IPS-18c (cell line): Measurements from ENCODE around the gene RGS5.

Experiments used
- H3K4me3 ChIP-seq: 2 replicates; pipeline ENCODE4 v1.7.0; 2013; ENCODE audit warnings: low read depth, mild to moderate bottlenecking, low read length, moderate library complexity; ENCODE audit not compliant: insufficient read depth
- H3K9me3 ChIP-seq: one replicate; pipeline ENCODE4 v1.6.1; 2013; ENCODE audit warnings: mild to moderate bottlenecking, low read length, moderate library complexity; ENCODE audit not compliant: control insufficient read depth, insufficient read depth

RGS5 gene

GRCh38 chr1:163120372-163120771 lies 82.3 kb downstream of the RGS5 start:
- Histone ChIP-seq H3K9me3 (no peaks in the 10 kb centered on the region), H3K4me3 (no peak overlapping the region)

DNA sequence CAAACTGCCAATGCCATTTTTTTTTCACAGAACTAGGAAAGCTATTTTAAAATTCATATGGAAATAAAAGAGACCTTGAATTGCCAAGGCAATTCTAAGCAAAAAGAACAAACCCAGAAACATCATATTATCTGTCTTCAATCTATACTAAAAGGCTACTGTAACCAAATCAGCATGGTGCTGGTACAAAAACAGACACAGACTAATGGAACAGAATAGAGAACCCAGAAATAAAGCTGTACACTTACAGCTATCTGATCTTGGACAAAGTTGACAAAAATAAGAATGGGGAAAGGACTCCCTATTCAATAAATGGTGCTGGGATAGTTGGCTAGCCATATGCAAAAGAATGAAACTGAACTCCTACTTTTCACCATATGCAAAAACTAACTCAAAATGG lies 83.0 kb downstream of the RGS5 start:
- no peak overlapping the region for H3K4me3 ChIP-seq

GRCh38 chr1:163115887-163116286 lies 86.8 kb downstream of the RGS5 start:
- H3K4me3 ChIP-seq: no peak overlapping the region
- H3K9me3 ChIP-seq: no peaks in the 10 kb centered on the region

More for the DNA sequence above, 83.0 kb downstream of the RGS5 start:
- no peaks in the 10 kb centered on the region for H3K9me3 ChIP-seq

DNA sequence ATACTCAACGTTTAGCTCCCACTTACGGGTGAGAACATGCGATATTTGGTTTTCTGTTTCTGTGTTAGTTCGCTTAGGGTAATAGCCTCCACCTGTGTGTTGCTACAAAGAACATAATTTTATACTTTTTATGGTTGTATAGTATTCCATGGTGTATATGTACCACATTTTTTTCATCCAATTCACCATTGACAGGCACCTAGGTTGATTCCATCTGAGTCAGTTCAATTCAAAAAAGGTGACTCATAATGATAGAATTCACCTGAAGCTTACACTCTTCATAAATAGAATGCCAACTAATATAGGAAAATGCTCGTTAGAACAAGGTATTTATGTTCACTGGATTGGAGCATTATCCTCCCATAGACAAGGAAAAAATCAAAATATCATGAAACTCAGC lies 95.1 kb downstream of the RGS5 start:
- no peak overlapping the region for H3K4me3 ChIP-seq
- H3K9me3 ChIP-seq: peaks cover 2% of the 10 kb centered on the region

- no peak overlapping the region for H3K4me3 ChIP-seq
- peaks cover 2% of the 10 kb centered on the region for H3K9me3 ChIP-seq
Observed at GRCh38 chr1:163106364-163106987, 96.2 kb downstream of the RGS5 start.

DNA sequence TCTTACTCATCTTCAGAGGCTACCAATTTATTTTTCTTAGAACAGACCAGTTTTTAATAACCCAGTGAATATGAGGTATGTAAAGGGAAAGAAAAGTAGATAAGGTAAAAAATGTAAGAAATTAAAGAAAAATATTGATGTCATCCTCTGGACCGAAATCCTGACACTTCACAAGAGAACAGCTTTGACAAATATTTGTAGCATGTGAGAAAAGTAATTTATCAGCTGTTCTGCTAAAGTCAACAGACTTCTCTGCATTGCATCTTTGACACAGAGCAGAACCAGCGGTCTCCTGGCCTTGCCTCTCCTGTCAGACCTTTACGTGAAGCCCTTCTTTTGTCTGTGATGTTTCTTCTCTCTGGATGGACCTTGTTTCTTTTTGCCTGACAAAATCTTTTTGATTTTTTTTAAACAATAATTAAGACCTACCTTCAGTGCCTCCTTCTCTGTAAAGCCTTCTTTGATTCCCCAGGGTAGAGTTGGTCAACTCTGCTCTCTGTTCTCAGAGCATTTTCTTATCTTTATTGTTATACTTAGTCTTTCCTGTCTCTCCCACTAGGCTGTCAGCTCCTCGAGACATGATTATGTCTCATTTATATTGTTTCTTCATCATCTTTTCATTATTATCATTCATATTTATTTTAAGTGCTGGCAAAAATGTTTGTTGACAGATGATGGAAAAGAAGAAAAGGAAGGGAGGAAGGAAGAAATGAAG lies 98.2 kb downstream of the RGS5 start:
- Histone ChIP-seq H3K9me3 (peaks cover 2% of the 10 kb centered on the region), H3K4me3 (no peak overlapping the region)

- Histone ChIP-seq H3K9me3 (no peaks in the 10 kb centered on the region), H3K4me3 (no peak overlapping the region)
Observed at GRCh38 chr1:163102590-163102989, 100.1 kb downstream of the RGS5 start.

DNA sequence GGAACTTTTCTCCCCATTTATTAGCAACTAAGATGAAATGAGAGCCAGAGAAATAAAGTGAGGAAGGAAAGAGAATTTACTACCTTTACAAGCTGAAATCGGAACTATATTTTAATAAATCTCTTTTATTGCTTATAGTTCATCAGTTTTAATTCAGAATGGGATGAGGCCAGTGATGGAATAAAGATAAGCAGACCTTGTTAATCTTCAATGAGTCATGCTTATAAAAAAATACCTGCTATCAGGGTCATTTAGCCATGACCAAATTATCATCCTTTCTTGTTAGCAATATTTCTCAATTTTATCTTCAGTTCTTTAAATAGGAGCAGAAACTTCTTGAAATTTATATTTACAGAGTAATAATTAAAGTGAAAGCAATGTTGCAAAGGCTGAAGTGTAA lies 107.5 kb downstream of the RGS5 start:
- no peak overlapping the region for H3K4me3 ChIP-seq
- no peaks in the 10 kb centered on the region for H3K9me3 ChIP-seq

DNA sequence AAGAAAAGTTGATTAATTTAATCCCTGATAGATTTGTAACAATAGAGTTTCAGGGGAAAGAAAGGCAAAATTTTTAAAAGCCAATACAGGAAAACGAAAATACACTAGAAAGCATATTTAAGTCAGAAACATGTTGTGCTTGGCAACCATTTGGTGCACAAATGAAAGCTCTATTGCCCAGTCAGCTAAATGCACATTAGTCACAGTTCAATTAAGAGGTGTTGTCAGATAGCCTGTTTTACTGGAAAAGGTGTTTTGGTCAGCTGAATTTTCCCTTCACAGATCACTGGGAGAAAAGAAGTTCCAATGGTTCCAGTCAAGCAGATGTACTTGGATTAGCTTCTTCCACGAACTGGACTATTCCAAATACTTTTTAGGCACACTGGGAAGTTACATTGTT lies 108.1 kb downstream of the RGS5 start:
- no peak overlapping the region for H3K4me3 ChIP-seq
- H3K9me3 ChIP-seq: no peaks in the 10 kb centered on the region

DNA sequence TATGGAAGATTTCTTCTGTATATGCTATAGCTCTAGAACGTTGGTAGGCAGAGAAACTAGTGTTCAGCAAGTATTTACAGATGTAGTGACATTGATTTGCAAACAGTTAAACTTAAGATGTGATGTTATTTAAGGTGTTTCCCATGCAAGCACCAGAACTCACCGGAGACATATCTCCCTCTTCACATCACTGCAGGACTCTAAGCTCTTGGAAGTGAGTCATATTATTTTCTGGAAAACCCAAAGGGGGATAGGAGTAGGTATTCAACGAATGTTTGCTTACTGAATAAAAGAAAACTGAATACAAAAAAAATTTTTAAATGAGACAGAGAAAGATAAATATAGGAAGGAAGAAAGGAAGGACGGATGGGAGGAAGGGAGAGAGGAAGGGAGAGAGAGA lies 108.5 kb downstream of the RGS5 start:
- no peaks in the 10 kb centered on the region for H3K9me3 ChIP-seq
- H3K4me3 ChIP-seq: no peak overlapping the region

GRCh38 chr1:163093579-163093978 lies 109.1 kb downstream of the RGS5 start:
- H3K4me3 ChIP-seq: no peak overlapping the region
- H3K9me3 ChIP-seq: no peaks in the 10 kb centered on the region

DNA sequence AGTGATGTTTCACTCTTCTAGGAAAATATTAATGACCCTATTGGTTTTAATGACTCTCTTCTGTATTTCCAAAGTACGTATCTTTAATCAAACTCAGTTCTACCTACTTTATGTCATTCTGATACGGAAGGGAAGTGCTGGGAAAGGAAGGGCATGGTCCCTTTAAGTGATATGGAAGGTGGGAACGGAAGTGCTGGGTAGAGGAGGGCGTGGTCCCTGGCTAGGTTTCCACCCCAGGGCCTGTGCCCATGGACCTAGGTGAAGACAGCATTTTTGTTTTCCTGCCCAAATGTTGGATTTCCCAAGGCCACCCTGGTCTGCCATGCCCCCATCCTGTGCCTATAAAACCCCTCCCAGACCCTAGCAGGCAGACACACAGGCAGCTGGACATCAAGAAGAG lies 109.5 kb downstream of the RGS5 start:
- Histone ChIP-seq H3K9me3 (no peaks in the 10 kb centered on the region), H3K4me3 (no peak overlapping the region)
